HG03565 (cell line): Measurements from ENCODE around the gene DCBLD1.
"Not testable (repeated sequence)": the region's sequence is repeated elsewhere in the genome, so short reads cannot be mapped to it uniquely, and the experiment has no call there.

ENCODE experiments used
- ATAC-seq: cut with Tn5 transposase; IDR thresholded peaks from one replicate; pipeline ENCODE4 v1.9.1; 2021; ENCODE audit warnings: mild to moderate bottlenecking, moderate library complexity; ENCODE audit not compliant: unreplicated experiment

The DCBLD1 gene

GRCh38 chr6:117482240-117483003 is at the start of gene DCBLD1:
Gene DCBLD1, plus strand, starts transcription at chr6:117482674. Its CDS starts 108 bp downstream, at chr6:117482782.
- peak; percentile 61 for ATAC-seq

- no peak for ATAC-seq
Measured at GRCh38 chr6:117440706-117441525, 41.6 kb upstream of the DCBLD1 start.

- ATAC-seq, result no peak
Measured at GRCh38 chr6:117441824-117442264, 40.6 kb upstream of the DCBLD1 start.

GRCh38 chr6:117442313-117442712 is 40.2 kb upstream of the DCBLD1 start:
- not testable (repeated sequence) for ATAC-seq

GRCh38 chr6:117444600-117444999 is 37.9 kb upstream of the DCBLD1 start:
- no peak for ATAC-seq

GRCh38 chr6:117446861-117447260 is 35.6 kb upstream of the DCBLD1 start:
- ATAC-seq, result no peak

GRCh38 chr6:117448011-117448410 is 34.5 kb upstream of the DCBLD1 start:
- no peak for ATAC-seq

GRCh38 chr6:117448732-117449485 is 33.6 kb upstream of the DCBLD1 start:
- ATAC-seq, result no peak

- peak; percentile 58 for ATAC-seq
Measured at GRCh38 chr6:117449549-117450439, 32.7 kb upstream of the DCBLD1 start.

- ATAC-seq, result no peak
Measured at GRCh38 chr6:117451671-117452070, 30.8 kb upstream of the DCBLD1 start.

- ATAC-seq, result no peak
Measured at GRCh38 chr6:117456250-117456649, 26.2 kb upstream of the DCBLD1 start.

- ATAC-seq, result no peak
Measured at GRCh38 chr6:117456998-117457397, 25.5 kb upstream of the DCBLD1 start.

- ATAC-seq, result no peak
Measured at GRCh38 chr6:117459204-117459944, 23.1 kb upstream of the DCBLD1 start.

GRCh38 chr6:117463762-117464665 is 18.5 kb upstream of the DCBLD1 start:
- no peak for ATAC-seq

- ATAC-seq, result no peak
Measured at GRCh38 chr6:117464700-117465099, 17.8 kb upstream of the DCBLD1 start.

GRCh38 chr6:117465691-117466090 is 16.8 kb upstream of the DCBLD1 start:
- no peak for ATAC-seq

- no peak for ATAC-seq
Measured at GRCh38 chr6:117467876-117468275, 14.6 kb upstream of the DCBLD1 start.

GRCh38 chr6:117468527-117468926 is 13.9 kb upstream of the DCBLD1 start:
- ATAC-seq, result not testable (repeated sequence)
